ENCODE results near the gene CA10.

Gene CA10

GRCh38 chr17:51819341-51820219 is 338.9 kb downstream of the CA10 start:
- ATAC-seq: no peak
- no peak for TF ChIP-seq ISL1 (CRISPR knock-in tag; IDR thresholded peaks at IDR 0.05)
- TF ChIP-seq RARB (CRISPR knock-in tag; IDR thresholded peaks at IDR 0.05): no peak
- no peak for TF ChIP-seq PPARA (CRISPR knock-in tag; IDR thresholded peaks at IDR 0.05; ENCODE audit: borderline replicate concordance)
- TF ChIP-seq BACH2 (CRISPR knock-in tag; IDR thresholded peaks at IDR 0.05; ENCODE audit: borderline replicate concordance): no peak
- no peak for TF ChIP-seq CSRNP3 (CRISPR knock-in tag; IDR thresholded peaks at IDR 0.05)
- no peak for TF ChIP-seq ZNF565 (CRISPR knock-in tag; conservative IDR thresholded peaks at IDR 0.05; ENCODE audit: low read depth)
- no peak for TF ChIP-seq ZC3H10 (CRISPR knock-in tag; IDR thresholded peaks at IDR 0.05)
- no peak for TF ChIP-seq ZFP30 (CRISPR knock-in tag; IDR thresholded peaks at IDR 0.05)
- TF ChIP-seq TOX (CRISPR knock-in tag; IDR thresholded peaks at IDR 0.05; ENCODE audit: borderline replicate concordance): no peak
- no peak for TF ChIP-seq ZNF70 (CRISPR knock-in tag; IDR thresholded peaks at IDR 0.05)
- no peak for TF ChIP-seq ZNF8 (CRISPR knock-in tag; IDR thresholded peaks at IDR 0.05)
- no peak for TF ChIP-seq TCF4 (CRISPR knock-in tag; IDR thresholded peaks at IDR 0.05; ENCODE audit: borderline replicate concordance)
- TF ChIP-seq OSR1 (CRISPR knock-in tag; IDR thresholded peaks at IDR 0.05): no peak
- TF ChIP-seq CSDC2 (CRISPR knock-in tag; IDR thresholded peaks at IDR 0.05): no peak
- TF ChIP-seq ZFP3 (CRISPR knock-in tag; IDR thresholded peaks at IDR 0.05): no peak
- no peak for TF ChIP-seq ARNTL (CRISPR knock-in tag; IDR thresholded peaks at IDR 0.05; ENCODE audit: borderline replicate concordance, low read depth)
- no peak for TF ChIP-seq PATZ1 (CRISPR knock-in tag; IDR thresholded peaks at IDR 0.05; ENCODE audit: borderline replicate concordance)
- no peak for TF ChIP-seq POU6F1 (CRISPR knock-in tag; IDR thresholded peaks at IDR 0.05; ENCODE audit: borderline replicate concordance, low read depth)
- TF ChIP-seq GLIS3 (CRISPR knock-in tag; IDR thresholded peaks at IDR 0.05): no peak

GRCh38 chr17:51818777-51819176 is 339.7 kb downstream of the CA10 start:
- TF ChIP-seq TSHZ2 (CRISPR knock-in tag; IDR thresholded peaks at IDR 0.05) (no peak), PPARA (CRISPR knock-in tag; IDR thresholded peaks at IDR 0.05; ENCODE audit: borderline replicate concordance) (no peak), SNAI2 (CRISPR knock-in tag; IDR thresholded peaks at IDR 0.05) (no peak)
- no peak for ATAC-seq

GRCh38 chr17:51817955-51818354 is 340.6 kb downstream of the CA10 start:
- ATAC-seq: no peak
- TF ChIP-seq RARB (CRISPR knock-in tag; IDR thresholded peaks at IDR 0.05) (no peak), TCF4 (CRISPR knock-in tag; IDR thresholded peaks at IDR 0.05; ENCODE audit: borderline replicate concordance) (no peak), POU6F1 (CRISPR knock-in tag; IDR thresholded peaks at IDR 0.05; ENCODE audit: borderline replicate concordance, low read depth) (no peak), BACH2 (CRISPR knock-in tag; IDR thresholded peaks at IDR 0.05; ENCODE audit: borderline replicate concordance) (no peak), ZC3H10 (CRISPR knock-in tag; IDR thresholded peaks at IDR 0.05) (no peak), PATZ1 (CRISPR knock-in tag; IDR thresholded peaks at IDR 0.05; ENCODE audit: borderline replicate concordance) (no peak), ZFP30 (CRISPR knock-in tag; IDR thresholded peaks at IDR 0.05) (no peak), SNAI2 (CRISPR knock-in tag; IDR thresholded peaks at IDR 0.05) (no peak)
